Femur (tissue), 1 donor: Measurements from ENCODE around the gene B4GALT5.
"Not testable (repeated sequence)": the region's sequence is repeated elsewhere in the genome, so short reads cannot be mapped to it uniquely, and the experiment has no call there.

ENCODE experiments used
- DNase-seq: peaks from one replicate; pipeline ENCODE4 v3.0.0-alpha.2; 2017

B4GALT5 gene

DNA sequence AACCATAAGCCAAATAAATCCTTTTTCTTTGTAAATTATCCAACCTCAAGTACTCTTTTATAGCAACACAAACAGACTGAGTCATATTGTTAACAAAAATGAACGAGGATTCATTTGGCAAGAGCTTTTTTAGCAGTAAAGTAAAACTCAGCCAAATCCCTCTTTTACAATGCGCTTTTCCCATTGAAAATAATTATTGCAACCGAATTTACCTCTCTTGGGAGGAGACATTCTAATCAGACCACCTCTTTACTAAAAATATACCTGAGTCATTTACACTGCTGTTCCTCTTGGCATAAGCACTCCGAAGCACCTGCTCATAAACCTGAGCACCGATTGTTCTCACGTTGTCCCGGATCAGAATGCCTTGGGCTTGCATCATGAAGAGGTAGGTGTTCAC, 57.4 kb downstream of the B4GALT5 start:
- no peak for DNase-seq

DNA sequence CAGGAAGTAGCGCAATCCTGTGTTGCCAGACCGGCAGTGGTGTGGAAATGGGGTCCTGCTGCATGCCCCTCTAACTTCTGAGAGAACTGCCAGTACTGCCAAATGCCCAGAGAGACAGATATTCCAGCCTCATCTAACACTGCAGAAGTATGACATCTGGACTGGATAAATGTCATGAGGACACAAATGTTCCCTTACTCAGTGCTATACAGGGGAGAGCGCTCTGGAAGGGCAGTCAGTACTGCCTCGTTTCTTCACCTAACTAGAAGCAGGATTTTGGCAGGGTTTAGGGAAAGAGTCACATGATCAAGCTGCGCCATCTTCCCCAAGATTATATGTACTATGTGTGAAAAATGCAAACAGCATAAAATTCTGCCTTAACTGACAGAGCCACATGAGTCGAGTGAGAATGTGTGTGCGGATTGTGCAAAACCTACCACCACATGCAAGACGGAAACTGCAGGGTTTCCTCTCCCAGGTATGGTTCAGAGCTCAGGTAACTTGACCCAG, 59.7 kb downstream of the B4GALT5 start:
- DNase-seq, result no peak

DNA sequence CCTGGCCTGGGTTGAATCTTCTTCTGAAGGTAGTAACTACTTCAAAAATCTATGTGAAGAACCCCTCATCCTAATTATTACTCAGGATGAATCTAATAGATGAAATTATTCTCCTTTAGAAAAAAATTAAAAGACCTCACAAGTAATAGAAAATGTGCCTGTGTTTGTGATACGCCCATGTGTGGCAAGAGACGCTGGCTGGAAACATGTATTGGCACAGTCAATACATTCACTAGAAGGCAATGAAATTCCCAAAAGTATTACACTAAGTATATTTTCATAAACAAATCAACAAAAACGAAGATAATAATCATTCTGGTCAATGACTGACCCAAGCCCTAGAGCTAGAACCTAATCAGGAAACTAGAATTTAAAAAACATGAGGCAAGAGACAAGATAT, 64.0 kb downstream of the B4GALT5 start:
- no peak for DNase-seq

DNA sequence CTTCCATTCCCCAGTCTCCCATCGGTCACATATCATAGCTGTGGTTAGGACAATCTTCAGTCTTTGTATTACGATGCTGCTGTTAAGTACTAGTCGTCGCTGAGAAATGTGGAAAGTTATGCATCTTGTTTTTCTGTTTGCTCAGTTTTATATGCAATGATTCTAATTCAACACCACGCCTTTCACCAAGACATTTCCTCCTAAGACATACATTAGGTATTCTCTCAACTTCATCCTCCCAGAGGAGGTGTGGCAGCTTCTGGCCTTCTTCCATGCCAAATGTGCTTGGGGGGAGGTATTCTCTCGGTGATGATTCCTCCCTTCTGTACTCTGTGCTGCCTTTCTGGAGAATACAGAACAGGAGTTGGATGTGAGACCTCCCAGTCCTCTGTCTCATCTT, 66.1 kb downstream of the B4GALT5 start:
- DNase-seq, result no peak

DNA sequence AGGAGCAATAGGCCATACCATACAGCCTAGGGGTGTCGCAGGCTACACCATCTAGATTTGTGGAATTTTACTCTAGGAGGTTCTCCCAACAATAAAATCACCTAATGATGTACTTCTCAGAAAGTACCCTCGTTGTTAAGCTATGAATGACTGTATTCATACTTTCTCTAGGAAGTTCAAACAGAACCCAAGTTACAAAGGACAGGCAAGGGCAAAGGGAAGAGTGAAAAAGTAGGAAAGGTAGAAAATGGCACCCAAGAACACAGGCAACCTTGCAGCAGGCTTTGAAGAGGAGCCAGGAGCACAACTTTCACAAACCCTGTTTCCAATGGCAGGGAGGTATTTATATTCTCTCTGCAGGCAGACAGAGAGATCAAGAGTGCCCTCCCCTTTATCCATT, 67.2 kb downstream of the B4GALT5 start:
- DNase-seq, result no peak

DNA sequence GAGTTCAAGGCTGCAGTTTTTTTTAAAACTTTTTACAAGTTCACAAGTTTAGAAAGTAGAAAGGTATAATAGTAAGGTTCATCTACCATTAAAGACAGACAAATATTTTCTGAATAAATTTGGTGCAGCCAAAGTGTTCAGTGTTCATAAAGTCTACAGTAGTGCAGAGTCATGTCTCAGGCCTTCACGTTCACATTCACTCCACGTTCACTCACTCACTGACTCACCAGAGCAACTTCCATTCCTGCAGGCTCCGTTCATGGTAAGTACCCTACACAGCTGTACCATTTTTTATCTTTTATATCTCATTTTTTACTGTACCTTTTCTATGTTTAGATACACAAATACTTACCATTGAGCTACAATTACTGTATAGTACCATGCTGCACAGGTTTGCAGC, 67.6 kb downstream of the B4GALT5 start:
- DNase-seq, result no peak

DNA sequence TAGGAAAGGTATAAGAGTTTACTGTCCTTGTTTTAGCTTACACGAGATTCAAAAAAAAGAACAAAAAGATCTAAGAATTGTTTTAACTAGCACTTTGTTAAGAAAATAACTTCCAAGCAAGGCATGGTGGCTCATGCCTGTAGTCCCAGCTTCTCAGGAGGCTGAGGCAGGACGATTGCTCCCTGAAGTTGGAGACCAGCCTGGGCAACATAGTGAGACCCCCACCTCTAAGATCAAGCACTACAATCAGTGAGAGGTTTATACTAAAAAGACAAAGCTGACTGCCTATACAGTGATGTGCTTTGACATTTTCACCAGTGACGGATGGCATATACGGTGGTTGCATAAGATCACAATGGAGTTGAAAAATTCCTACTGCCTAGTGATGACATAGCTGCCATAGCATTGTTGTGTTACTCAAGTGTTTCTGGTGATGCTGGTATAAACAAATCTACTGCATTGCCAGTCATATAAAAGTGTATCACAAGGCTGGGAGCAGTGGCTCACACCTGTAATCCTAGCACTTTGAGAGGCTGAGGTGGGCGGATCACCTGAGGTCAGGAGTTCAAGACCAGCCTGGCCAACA, 68.6 kb downstream of the B4GALT5 start:
- no peak for DNase-seq

DNA sequence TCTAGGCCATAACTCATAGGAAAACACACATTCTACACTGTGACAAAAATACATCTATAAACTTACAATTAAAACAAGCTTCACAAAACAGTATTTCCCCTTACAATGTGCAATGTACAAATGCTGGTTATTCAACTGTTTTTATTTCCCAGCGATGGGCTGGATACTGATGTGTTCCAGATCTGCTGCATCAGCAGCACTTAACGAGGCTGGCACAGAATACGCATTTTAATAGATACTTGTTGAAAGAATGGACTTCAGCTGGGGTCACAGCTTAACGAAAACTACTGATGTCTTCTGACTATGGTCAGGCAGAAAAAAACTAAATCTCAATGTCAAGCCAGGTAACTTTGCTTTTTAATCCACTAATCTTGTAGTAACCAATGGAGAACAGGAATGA, 70.9 kb downstream of the B4GALT5 start:
- DNase-seq, result no peak

DNA sequence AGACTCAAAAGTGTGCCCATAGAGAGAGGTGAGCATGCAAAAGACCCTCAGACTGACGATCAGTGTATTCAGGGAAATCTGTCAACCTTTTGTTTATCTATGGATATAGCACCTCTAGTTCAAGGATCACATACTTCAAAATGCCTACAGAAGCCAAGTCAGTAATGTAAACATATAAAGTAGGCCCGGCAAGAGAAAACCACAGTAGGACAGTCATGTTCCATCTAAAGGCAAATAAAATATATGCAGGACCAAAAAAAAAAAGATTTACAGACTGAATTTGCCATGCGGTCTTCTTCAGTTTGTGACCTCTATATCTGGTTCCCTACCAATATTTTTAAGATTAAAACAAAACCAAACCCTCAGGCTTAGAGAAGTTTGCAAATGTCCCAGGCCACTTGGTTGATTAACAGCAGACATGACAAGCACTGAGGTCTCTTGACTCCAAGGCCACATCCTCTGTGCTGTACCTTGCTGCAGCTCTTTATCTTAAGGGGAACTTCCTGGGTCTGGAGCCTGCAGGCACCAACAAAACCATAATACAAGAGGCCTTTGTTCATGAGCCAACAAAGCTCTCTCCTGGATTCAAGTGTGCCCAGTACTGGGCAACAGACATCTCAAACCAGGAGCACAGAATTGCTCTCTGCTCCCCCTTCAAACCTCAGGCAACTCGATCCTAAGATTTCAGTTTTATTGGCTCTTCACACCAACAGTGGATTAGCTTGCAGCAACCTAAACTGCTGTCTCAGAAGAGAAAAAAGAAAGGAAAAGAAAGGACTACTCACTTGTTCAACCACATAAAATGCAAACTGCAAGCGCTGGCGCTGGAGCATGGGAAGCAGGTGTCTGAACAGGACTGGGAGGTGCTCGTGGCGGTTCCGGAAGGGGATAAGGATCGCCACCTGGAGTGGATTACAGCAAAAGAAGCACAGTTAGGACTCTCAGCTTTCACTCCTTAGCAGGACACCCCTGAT, 71.7 kb downstream of the B4GALT5 start:
- no peak for DNase-seq

DNA sequence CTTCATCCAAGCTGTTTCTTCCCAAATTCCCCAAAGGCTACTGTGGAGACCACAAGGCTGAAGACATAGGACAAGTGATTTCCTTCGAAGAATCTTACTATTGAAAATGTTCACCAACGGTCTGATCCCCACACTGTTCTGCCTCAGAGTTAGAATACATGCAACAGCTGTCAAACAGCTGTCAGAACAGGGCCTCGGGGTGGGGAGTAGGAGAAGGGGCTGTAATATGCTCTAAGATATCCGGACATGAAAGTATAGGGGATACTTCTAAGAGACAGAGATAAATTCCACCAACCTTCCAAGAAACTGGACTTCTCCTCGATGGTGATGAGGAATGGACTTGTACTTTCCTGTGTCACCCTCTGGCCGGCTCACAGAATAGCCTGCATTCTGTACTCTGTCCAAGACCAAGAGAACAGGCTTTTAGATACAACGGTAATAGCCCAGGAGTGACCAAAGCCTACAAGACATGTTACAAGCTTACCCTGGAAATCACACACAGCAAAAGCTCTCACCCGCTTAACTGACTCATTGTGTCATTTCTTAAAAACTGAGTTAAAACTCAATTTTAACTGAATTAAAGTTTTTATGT, 76.5 kb downstream of the B4GALT5 start:
- no peak for DNase-seq

DNA sequence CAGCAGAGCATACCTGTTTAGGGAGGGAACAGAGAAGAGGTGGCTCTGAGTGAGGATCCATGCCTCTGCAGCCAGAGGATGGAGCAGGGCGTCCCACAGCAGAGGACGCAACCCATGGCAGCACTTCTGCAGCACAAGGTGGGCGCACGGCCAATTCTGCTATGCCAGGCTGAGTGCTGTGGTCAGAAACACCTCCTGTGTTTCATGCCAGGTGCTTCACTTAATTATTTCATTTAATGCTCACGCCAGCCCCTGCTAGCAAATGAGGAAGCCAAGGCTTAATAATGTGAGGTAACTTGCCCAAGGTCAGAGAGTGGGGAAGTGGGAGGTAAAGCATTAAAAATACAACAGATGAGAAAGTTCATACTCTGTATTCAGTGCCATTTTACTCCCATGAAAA, 77.2 kb downstream of the B4GALT5 start:
- no peak for DNase-seq

DNA sequence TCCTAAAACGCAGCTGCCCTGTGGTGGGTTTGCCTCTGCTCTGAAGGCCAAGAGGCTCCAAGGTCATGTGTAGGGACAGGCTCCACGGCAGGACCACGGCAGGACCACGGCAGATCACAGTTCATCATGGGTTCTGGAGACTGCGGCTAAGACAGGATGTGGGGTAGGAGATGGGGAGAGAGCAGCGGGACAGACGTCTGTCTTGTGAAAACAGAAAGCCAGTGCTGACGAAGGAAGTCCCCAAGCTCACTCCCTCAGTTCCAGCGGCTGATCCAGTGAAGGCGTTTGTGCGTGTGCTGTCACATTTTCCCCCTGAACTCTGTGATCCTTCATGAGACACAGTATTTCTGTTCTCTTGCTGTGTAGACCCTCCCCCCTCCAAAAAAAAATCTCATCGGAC, 77.8 kb downstream of the B4GALT5 start:
- DNase-seq, result no peak

DNA sequence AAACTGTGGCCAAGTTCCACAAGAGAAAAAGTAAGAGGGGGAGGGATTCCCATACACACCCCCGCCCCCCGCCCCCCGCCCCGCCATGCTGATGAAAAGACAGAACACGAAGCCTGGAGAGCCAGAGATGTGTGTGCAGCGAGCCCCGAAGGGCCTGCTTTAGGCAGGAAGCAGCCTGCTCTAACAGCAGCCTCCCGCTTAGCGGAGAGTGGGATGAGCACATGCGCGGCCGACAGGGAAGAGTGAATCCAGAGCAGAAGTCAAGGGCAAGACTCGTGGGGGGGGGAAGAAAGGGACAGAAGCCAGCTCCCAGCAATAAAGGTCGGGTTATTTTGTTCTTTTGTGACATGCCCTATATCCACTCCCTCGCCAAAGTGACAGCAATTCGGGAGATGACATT, 78.5 kb downstream of the B4GALT5 start:
- DNase-seq, result peak; percentile 55

DNA sequence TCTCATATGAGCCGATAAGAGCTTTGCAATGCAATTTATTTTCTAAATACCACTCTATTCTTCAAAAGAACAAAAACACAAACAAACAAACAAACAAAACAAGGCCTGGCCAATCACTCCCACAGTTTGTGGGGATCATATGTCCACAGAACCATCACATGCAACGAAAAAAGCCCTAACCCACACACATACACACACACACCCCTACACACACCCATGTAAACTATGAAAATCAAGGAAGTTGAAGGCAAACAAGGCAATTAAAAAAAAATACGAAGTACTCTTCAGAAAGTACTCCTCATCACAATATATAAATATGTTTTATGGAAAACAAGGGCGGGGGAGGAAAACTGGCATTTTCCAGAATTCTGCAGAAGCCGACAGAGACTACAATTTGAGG, 79.6 kb downstream of the B4GALT5 start:
- no peak for DNase-seq

DNA sequence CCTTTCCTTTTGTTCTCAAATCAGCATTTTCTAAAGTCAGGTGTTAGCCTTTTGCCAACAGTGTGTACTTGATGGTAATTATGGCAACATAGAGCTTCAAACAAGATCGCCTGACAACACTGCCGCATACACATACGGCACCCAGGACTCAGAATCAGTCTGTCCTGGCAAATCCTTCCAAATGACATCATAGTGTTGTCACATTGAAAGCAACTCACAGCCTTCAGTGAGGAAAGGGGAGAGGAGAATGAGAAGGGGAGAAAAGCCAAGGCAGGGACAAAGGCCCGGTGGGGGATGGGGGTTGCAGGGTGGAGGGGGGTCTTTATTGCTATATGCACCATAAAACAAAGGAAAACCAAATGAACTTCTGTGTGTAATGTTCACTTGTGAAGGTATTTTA, 80.0 kb downstream of the B4GALT5 start:
- DNase-seq, result no peak

DNA sequence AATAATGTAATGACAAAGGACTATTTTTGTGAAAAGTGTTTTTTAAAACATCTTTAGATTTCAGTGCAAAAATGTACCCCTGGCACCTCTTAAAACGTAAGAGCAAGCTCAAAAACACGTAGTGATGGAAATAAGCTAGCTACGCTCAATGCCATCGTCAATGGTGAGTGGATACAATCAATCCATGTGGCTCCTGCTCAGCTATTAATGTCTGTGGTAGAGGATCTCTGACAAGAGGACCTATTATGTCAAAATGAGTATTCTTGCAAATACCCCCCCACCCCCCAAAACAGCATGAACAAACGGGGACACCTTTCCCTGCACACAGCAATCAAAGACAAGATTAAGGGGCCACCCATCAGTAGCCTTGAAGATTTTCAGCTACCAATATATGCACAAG, 80.7 kb downstream of the B4GALT5 start:
- DNase-seq, result no peak

DNA sequence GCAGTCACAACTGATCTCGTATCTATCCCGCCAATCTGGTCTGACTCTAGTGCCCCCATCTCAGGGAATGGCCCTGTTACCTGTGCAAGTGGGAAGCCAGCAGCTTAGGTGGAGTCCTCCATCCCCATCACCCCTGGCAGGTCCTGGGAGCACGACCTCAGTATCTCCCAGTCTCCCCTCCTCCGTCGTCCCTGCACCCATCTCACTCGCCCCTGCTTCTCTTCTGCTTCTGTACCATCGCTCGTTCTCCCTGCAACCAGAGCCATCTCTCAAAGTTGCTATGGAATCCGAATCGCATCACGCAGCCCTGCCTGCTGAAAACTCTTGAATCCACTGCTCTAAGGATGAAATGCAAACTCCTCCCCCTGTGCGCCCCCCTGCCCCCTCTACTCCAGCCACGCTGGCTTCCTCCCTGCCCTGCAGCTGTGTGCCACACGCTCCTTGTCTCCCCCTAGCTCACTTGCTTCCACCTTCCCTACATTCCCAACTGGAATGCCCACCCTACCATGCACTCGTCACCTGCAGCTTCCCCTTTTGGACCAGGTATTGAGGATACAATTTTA, 81.7 kb downstream of the B4GALT5 start:
- no peak for DNase-seq

DNA sequence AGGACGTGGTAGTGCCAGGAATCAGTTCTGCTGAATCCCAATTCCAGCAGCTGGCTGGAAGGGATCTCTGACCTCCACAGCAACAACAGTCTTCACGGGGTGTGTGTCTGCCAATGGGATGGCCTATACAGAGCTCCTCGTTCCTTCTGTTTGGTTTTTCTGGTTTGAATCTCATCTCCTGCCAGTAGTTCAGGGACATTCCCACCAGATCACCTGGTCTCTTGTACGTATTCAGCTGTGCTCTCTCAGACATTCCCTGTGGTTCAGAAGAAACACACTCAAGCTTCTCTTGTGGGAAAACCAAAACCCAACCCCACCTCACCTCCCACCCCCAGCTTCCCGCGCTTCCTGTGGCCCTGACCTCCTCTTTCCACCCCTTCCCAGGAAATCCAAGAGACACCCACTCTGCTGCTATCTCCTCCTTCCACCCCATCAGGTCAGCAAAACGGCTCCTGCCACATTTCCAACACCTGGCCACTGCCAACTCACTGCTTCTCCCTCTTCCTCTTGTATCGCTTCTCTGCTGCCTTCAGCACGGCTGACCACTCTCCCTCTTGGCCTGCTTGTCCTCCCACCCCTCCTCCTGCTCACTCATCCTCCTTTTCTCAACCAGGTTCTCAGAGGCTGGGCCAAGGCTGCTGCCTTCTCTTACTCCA, 82.5 kb downstream of the B4GALT5 start:
- peak; percentile 49 for DNase-seq

DNA sequence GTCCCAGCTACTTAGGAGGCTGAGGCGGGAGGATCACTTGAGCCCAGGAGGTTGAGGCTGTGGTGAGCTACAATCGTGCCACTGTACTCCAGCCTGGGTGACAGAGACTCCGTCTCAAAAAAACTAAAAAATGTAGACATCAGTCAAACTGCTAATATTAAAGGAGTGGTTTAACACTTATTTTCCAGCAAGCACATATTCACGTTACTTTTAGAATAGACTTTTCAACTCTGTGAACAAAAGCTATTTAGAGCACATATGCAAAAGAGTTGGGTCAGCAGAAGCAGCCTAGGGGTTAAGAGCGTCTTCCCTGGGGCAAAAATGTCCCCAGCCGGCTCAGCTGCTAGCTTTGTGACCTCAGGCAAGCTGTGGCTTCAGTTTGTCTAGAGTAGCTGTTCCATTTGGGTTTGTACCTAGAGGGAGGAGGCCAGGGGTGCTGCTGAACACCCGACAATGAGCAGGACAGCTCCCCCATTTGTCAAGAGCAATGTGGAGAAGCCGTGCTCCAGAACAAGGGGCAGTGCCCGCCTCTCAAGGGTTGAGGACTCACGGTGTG, 83.2 kb downstream of the B4GALT5 start:
- no peak for DNase-seq

DNA sequence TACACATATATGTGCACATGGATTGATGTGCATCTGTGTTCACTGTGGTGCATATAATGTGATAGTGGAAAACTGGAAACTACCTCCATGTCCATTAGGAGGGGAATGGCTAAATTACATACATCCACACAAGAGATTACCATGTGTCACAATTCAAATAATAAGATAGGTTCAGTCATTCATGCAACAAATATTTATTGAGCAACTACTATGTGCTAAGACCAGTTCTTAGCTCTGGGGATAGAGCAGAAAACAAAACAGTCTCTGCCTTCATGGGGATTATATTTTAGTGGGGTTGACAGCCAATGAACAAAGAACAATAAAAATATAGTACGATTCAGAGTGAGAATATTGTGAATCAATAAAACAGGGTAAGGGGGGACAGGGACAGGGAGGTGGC, 84.1 kb downstream of the B4GALT5 start:
- no peak for DNase-seq

DNA sequence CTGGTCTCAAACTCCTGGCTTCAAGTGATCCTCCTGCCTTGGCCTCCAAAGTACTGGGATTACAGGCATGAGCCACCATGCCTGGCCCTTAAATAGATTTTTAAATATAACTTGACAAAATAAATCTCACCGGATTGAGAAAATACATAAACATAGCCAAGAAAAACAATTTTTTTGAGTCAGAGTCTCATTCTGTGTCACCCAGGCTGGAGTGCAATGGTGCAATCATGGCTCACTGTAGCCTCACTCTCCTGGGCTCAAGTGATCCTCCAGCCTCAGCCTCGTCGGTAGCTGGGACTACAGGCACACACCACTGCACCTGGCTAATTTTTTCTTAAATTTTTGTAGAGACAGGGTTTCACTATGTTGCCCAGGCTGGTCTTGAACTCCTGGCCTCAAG, 85.4 kb downstream of the B4GALT5 start:
- not testable (repeated sequence) for DNase-seq

DNA sequence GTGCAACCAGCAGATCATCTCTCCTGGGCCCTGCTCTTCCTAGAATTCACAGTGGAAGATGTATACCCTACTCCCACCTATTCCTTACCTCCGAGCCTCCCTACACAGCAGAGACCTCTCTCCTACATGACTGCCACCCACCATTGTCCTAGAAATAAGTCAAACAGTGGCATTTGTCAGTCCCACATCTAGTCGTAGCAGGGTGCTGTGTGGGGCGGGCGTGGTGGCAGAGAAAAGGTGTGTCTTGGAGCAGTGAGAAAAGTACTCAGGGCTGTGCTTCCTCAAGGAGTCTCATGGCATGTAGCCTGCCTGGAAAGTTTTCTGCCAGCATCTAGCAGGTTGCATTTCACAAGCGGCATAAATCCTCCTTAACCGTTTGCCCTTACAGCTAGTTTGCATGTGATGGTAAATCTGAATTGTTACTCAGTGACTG, 86.3 kb downstream of the B4GALT5 start:
- DNase-seq, result no peak

DNA sequence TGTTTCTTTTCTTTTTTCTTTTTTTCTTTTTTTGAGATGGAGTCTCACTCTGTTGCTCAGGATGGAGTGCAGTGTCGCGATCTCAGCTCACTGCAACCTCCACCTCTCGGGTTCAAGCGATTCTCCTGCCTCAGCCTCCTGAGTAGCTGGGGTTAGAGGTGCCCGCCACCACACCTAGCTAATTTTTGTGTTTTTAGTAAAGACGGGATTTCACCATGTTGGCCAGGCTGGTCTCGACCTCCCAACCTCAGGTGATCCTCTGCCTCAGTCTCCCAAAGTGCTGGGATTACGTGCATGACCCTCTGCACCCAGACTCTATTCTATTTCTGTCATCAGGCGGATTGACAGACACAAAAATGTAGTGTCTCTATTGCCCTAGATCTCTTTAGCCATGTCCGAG, 88.7 kb downstream of the B4GALT5 start:
- DNase-seq, result not testable (repeated sequence)
